T-helper 1 cell treated with Interleukin-12 subunit alpha and Interleukin-12 subunit beta and Interleukin-4 antibody, amounts not matched to agents 30 ng/mL and 1 ng/mL, for 36 hours (primary cell): Measurements from ENCODE around the gene SFXN3. TPM values are rescaled to one million over a fixed set of nuclear protein-coding genes. Genes with fewer than 3 reads are reported as not detected.

Source experiments
- total RNA-seq: library from RNA; stranded (reverse); gene quantifications from 2 replicates; pipeline ENCODE4 v1.2.3, GENCODE V29; 2022

SFXN3 gene
- total RNA-seq, 1 donor from 2014 or later: 38.9 TPM

Other genes starting within 250 kb of the SFXN3 start
- 40.6 and 43.0 TPM in 2 replicates for gene SLF2, start 118.3 kb upstream of the SFXN3 start, total RNA-seq
- 0.85 and 0.88 TPM in 2 replicates for gene SEMA4G, start 61.7 kb upstream of the SFXN3 start, total RNA-seq
- 46.6 and 50.6 TPM in 2 replicates for gene MRPL43, start 43.7 kb upstream of the SFXN3 start, total RNA-seq
- 17.0 and 17.2 TPM in 2 replicates for gene TWNK, start 43.7 kb upstream of the SFXN3 start, total RNA-seq
- 17.4 and 19.2 TPM in 2 replicates for gene LZTS2, start 31.4 kb upstream of the SFXN3 start, total RNA-seq
- gene PDZD7, start 105 bp upstream of the SFXN3 start, total RNA-seq: 0.46 and 0.71 TPM in 2 replicates
- 0.34 and 0.47 TPM in 2 replicates for gene KAZALD1, start 30.8 kb downstream of the SFXN3 start, total RNA-seq
- gene TLX1, start 100.1 kb downstream of the SFXN3 start, total RNA-seq: not detected in 2 replicates
- gene LBX1, start 198.2 kb downstream of the SFXN3 start, total RNA-seq: not detected in 2 replicates